Measurements from ENCODE around the gene CXCL5.
"Not testable (repeated sequence)": the region's sequence is repeated elsewhere in the genome, so short reads cannot be mapped to it uniquely, and the experiment has no call there.

The CXCL5 gene

GRCh38 chr4:73978886-73979285 is 19.6 kb downstream of the CXCL5 start:
- no peak overlapping the region for H3K4me3 ChIP-seq
- H3K27ac ChIP-seq = no peak overlapping the region

- no peak overlapping the region for H3K27ac ChIP-seq
- H3K4me3 ChIP-seq = no peak overlapping the region
These were observed 21.8 kb downstream of the CXCL5 start for GRCh38 chr4:73976716-73977115.

GRCh38 chr4:73976217-73976616 is 22.3 kb downstream of the CXCL5 start:
- Histone ChIP-seq H3K27ac (no peak overlapping the region), H3K4me3 (no peak overlapping the region)

- H3K27ac ChIP-seq = no peak overlapping the region
- no peak overlapping the region for H3K4me3 ChIP-seq
These were observed 24.1 kb downstream of the CXCL5 start for GRCh38 chr4:73974352-73974751.

- H3K27ac ChIP-seq = no peak overlapping the region
- no peak overlapping the region for H3K4me3 ChIP-seq
These were observed 27.5 kb downstream of the CXCL5 start for GRCh38 chr4:73970945-73971344.

- no peak overlapping the region for H3K4me3 ChIP-seq
- H3K27ac ChIP-seq = no peak overlapping the region
These were observed 28.5 kb downstream of the CXCL5 start for GRCh38 chr4:73970011-73970410.

GRCh38 chr4:73967866-73968265 is 30.6 kb downstream of the CXCL5 start:
- H3K4me3 ChIP-seq = no peak overlapping the region
- H3K27ac ChIP-seq = no peak overlapping the region

GRCh38 chr4:73964862-73965611 is 33.4 kb downstream of the CXCL5 start:
- Histone ChIP-seq H3K27ac (no peak overlapping the region), H3K4me3 (no peak overlapping the region)

GRCh38 chr4:73962724-73963123 is 35.8 kb downstream of the CXCL5 start:
- Histone ChIP-seq H3K27ac (no peak overlapping the region), H3K4me3 (no peak overlapping the region)

GRCh38 chr4:73959041-73959440 is 39.4 kb downstream of the CXCL5 start:
- H3K27ac ChIP-seq, H3K4me3 ChIP-seq: not testable (repeated sequence)

- no peak overlapping the region for H3K27ac ChIP-seq
These were observed 46.1 kb downstream of the CXCL5 start for GRCh38 chr4:73952352-73952751.

GRCh38 chr4:73950376-73950920 is 48.0 kb downstream of the CXCL5 start:
- H3K4me3 ChIP-seq, H3K27ac ChIP-seq: not testable (repeated sequence)

More at GRCh38 chr4:73952352-73952751, 46.1 kb downstream of the CXCL5 start:
- no peak overlapping the region for H3K4me3 ChIP-seq

- H3K4me3 ChIP-seq = no peak overlapping the region
- H3K27ac ChIP-seq = no peak overlapping the region
These were observed 49.3 kb downstream of the CXCL5 start for GRCh38 chr4:73948990-73949706.

- no peak overlapping the region for H3K27ac ChIP-seq
- no peak overlapping the region for H3K4me3 ChIP-seq
These were observed 50.2 kb downstream of the CXCL5 start for GRCh38 chr4:73948291-73948690.

GRCh38 chr4:73947239-73947985 is 51.1 kb downstream of the CXCL5 start:
- Histone ChIP-seq H3K4me3 (no peak overlapping the region), H3K27ac (no peak overlapping the region)

- Histone ChIP-seq H3K4me3 (no peak overlapping the region), H3K27ac (no peak overlapping the region)
These were observed 52.6 kb downstream of the CXCL5 start for GRCh38 chr4:73945674-73946449.
